HuH-7 (cell line): ENCODE results near the gene C11orf16.
"Not testable (repeated sequence)": the region's sequence is repeated elsewhere in the genome, so short reads cannot be mapped to it uniquely, and the experiment has no call there.

ENCODE experiments used
- DNase-seq: peaks from one replicate; pipeline ENCODE4 v3.0.0; 2011; ENCODE audit warnings: low spot score

C11orf16 gene

GRCh38 chr11:8886322-8886721 lies 46.4 kb downstream of the C11orf16 start:
- DNase-seq: no peak

- DNase-seq: not testable (repeated sequence)
These were observed 51.2 kb downstream of the C11orf16 start for GRCh38 chr11:8881585-8881984.

DNA sequence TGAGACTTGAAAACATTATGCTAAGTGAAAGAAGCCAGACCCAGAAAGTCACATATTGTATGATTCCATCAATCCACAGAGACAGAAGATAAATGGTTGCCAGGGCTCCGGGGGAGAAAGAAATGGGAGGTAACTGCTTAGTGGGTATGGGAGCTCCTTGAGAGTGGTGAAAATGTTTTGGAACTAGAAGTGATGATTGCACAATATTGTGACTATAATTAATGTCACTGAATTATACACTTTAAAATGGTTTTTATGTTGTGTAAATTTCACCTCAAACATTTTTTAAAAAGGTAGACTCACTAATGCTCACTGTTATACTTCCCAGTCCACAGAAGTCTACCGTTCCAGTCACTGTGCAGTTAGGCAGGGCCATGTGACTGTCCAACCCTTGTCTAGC lies 54.0 kb downstream of the C11orf16 start:
- DNase-seq: no peak

DNA sequence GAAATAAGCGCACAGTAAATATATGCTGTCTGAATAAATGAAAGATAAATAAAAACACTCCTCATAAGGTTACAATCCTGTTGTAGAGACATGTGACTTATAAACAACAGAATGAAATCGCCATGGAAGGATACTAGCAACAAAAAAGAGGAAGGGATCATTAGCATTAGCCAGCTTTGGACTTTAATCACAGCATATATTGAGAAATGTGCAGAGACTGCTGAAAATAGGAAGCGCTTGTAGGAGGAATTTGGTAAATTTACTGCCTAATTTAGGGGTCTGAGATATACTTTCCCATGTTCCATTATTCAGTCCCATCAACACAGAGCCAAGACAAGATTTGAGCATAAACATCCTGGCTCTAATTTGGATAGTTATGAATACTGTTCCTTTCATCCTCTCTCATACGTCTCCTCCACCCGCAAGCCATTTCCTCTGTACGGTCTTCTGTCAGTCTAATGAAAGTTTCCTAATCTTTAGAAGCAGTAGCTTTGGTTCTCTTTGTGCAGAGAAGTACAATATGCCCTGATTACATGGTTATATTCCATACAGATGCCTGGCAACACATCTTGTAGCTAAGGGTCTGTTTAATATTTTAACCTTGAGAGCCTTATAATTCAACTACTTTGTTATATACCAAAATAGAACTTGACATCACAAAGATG lies 58.9 kb downstream of the C11orf16 start:
- DNase-seq: no peak

GRCh38 chr11:8871962-8872361 lies 60.8 kb downstream of the C11orf16 start:
- no peak for DNase-seq

DNA sequence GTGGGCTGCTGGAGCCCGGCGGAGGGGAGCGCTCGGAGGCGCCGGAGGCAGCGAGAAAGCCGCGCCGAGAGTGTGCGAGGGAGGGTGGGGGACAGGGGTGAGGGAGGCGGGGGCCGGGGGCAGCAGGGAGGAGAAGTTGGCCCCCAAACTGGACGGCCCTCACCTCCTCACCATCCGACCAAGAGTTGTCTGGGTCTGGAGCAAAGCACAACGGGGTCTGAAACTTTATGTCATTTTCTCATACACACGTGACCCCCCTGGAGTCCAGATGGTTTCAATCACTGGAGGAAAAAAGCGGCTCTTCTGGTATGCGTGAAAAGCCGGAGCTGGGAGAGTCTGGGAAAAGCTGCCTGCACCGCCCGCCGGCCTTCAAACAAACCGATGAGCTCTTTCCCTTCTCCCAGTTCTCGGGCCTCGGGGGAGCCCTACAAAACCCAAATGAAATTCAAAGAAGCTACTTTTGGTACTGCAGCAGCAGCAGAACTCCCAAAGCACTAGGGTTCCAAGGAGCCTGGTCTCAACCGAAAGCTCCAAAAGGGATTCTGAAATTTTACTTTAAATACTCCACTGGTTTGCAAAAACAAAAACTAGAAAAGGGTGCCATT lies 61.5 kb downstream of the C11orf16 start:
- peak; percentile 77 for DNase-seq

DNA sequence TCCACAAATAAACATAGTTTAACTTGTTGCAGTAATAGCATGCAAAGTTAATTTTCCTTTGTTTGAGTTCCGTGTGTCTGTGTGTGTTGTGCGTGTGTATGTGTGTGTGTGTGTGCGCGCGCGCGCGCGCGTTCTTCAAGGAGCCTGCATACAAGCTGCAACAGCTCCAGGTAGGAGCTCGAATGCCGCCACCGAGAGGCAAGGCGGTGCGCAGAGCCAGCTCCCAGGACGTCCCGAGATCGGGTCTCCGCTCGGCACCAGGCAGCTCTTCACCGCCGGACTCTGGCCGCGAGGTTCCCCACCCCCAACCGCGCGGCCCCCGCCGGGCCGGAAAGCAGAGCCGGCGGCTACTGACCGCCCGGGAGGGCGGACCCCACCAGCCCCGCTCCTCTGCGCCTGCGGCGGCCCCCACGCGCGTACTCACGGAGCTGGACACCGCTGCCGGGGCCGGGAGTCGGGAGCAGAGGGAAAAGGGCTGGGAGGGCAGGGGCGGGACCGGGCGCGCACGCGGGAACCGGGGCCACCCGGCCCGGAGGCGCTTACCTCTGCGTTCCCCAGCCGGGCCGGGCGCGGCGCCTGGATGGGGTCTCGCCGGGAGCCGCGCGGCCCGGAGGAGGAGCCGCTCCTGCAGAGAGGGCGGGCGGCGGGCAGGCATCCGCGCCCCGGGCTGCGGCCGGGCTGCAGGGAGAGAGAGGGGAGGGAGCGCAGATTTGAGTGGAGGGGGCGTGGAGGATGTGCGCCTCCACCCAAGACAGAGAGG lies 62.2 kb downstream of the C11orf16 start:
- peak; percentile 71 for DNase-seq
